Body of pancreas (tissue), 4 donors: ENCODE results near the gene ARGFX.

Source experiments
- CTCF ChIP-seq, 7 experiments: fragments of 450-650 bp in 4 of 7; fragments of 200-600 bp in 3 of 7; sonication (generic) in 3 of 7; IDR thresholded peaks; one replicate each; pipeline ENCODE4 v1.5.1; 2016 to 2019; ENCODE audit warnings: antibody characterized with exemption in 7 of 7
- POLR2A ChIP-seq, 3 donors: fragments of 450-650 bp; IDR thresholded peaks; one replicate each; pipeline ENCODE4 v1.6.1; 2016; ENCODE audit warnings: antibody characterized with exemption in 3 of 3, mild to moderate bottlenecking in 2 of 3

- TF ChIP-seq CTCF (IDR thresholded peaks at IDR 0.05) (no peak), POLR2A (IDR thresholded peaks at IDR 0.05) (no peak)
Observed at GRCh38 chr3:121604759-121605158, 37.0 kb downstream of the ARGFX start.
